ENCODE measurements around the gene MS4A12.
"Not testable (repeated sequence)": the region's sequence is repeated elsewhere in the genome, so short reads cannot be mapped to it uniquely, and the experiment has no call there.

MS4A12 gene

GRCh38 chr11:60513496-60514460 is 21.2 kb downstream of the MS4A12 start:
- DNase-seq = no peak

GRCh38 chr11:60515144-60515855 is 22.7 kb downstream of the MS4A12 start, which contains the start of gene MS4A13:
Gene MS4A13 (plus strand): TSS chr11:60515392. CDS start chr11:60518084, 2,692 bp downstream.
- DNase-seq = no peak

GRCh38 chr11:60528465-60528864 is 35.9 kb downstream of the MS4A12 start:
- no peak for DNase-seq

- DNase-seq = no peak
Measured at GRCh38 chr11:60528934-60529333, 36.4 kb downstream of the MS4A12 start.

GRCh38 chr11:60530454-60531100 is 38.0 kb downstream of the MS4A12 start:
- DNase-seq = no peak

- not testable (repeated sequence) for DNase-seq
Measured at GRCh38 chr11:60532383-60532782, 39.8 kb downstream of the MS4A12 start.

- not testable (repeated sequence) for DNase-seq
Measured at GRCh38 chr11:60538627-60539026, 46.0 kb downstream of the MS4A12 start.

- no peak for DNase-seq
Measured at GRCh38 chr11:60544077-60544476, 51.5 kb downstream of the MS4A12 start.
